Fibroblast of villous mesenchyme (primary cell): ENCODE measurements around the gene LMNB1. TPM values are rescaled to one million over a fixed set of nuclear protein-coding genes. Genes with fewer than 3 reads are reported as not detected.
"Not testable (repeated sequence)": the region's sequence is repeated elsewhere in the genome, so short reads cannot be mapped to it uniquely, and the experiment has no call there.

ENCODE experiments used
- DNase-seq: peaks from one replicate; pipeline ENCODE4 v3.0.0-alpha.2; 2010; ENCODE audit warnings: low read depth
- H3K4me3 ChIP-seq: 2 replicates; pipeline ENCODE4 v1.5.1; 2011; ENCODE audit warnings: low read depth, mild to moderate bottlenecking, low read length
- CTCF ChIP-seq: IDR thresholded peaks from 2 replicates; pipeline ENCODE4 v1.5.1; 2012; ENCODE audit warnings: low read depth, mild to moderate bottlenecking, low read length; ENCODE audit not compliant: insufficient read depth
- total RNA-seq: library from RNA; depleted of rRNA; stranded (reverse); fragments of >200 nt; gene quantifications from 2 replicates; pipeline ENCODE4 v1.2.3, GENCODE V29; 2012

LMNB1 gene
- total RNA-seq: 31.6 and 47.9 TPM in 2 replicates

DNA sequence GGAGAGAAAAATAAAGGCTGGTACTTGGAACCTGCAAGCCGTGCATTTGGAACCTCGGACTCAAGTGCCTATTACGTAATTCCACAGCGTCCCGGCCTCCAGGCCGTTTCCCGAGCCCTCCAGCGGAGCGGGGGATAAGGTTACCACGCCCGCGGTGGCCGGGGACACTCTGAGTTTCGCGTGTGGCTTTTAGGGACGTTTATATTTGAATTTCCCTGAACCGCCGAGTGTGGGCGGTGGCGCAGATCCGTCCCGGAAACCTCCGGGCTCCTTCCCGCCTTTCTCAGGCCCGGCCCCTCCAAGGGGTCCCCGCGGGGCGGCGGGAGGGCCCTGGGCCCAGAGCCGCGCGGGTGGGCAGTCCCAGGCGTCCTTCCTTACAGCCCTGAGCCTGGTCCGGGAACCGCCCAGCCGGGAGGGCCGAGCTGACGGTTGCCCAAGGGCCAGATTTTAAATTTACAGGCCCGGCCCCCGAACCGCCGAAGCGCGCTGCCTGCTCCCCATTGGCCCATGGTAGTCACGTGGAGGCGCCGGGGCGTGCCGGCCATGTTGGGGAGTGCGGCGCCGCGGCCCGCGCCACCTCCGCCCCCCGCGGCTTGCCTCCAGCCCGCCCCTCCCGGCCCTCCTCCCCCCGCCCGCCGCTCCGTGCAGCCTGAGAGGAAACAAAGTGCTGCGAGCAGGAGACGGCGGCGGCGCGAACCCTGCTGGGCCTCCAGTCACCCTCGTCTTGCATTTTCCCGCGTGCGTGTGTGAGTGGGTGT is at the start of gene LMNB1:
TSS of gene LMNB1 (plus strand) at position 638 of the 758 bp plus-strand sequence. CDS start 373 bp downstream, outside the sequence.
- peak; percentile 5 for TF ChIP-seq CTCF
- DNase-seq: peak; percentile 97
- H3K4me3 ChIP-seq: peak within 1 kb of the TSS; percentile 94

- no peak for TF ChIP-seq CTCF
Measured at GRCh38 chr5:126732716-126733115, 44.2 kb upstream of the LMNB1 start.

DNA sequence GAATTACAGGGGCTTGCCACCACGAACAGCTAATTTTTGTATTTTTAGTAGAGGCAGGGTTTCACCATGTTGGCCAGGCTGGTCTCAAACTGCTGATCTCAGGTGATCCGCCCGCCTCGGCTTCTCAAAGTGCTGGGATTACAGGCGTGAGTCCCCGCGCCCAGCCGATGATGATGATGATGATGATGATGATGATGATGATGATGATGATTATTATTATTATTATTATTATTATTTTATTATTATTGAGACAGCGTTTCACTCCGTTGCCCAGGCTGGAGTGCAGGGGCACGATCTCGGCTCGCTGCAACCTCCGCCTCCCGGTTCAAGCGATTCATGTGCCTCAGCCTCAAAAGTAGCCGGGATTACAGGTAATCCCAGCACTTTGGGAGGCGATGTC is 42.4 kb upstream of the LMNB1 start:
- not testable (repeated sequence) for DNase-seq, H3K4me3 ChIP-seq

More at GRCh38 chr5:126732716-126733115, 44.2 kb upstream of the LMNB1 start:
- H3K4me3 ChIP-seq: no peak overlapping the region
- no peak for DNase-seq

DNA sequence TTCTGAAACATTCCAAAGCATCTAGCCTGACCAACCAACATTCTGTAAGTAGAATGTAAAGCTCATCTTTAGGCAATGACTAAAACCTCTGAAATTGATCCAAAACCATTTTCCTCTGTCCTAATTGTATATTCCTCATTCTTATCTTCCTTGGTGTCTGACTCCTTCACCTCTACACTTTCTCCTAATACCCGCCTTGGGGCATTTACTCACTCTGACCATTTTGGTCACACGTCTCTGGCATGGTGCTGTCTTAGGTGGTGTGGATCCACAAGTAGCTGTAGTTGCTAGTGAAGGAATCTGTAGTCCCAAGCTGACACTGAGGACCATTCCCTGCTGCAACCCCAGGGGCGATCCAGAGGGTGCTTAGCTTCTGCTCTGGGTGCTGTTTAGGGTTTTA is 40.8 kb upstream of the LMNB1 start:
- no peak overlapping the region for H3K4me3 ChIP-seq
- no peak for DNase-seq
- TF ChIP-seq CTCF: no peak

- no peak for TF ChIP-seq CTCF
- H3K4me3 ChIP-seq: no peak overlapping the region
- DNase-seq: no peak
Measured at GRCh38 chr5:126741361-126741760, 35.6 kb upstream of the LMNB1 start.

DNA sequence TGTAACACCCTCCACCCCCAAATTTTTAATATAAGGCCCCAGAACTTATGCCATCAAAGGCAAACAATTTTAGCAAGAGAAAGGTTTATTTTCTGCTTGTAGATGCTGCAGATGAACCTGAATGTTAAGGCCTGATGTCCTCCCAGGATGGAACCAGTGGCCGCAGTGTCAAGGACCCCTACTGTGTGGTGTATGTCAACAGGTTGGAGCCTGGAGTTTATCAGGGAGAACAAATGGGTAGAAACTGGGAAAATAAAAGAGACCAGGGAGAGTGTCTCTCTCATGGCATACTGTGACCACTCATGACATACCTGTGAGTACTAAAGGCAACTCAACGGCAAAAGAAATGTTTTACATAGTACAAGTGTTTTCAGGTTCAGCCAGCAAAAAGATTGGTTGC is 34.5 kb upstream of the LMNB1 start:
- no peak for DNase-seq
- no peak overlapping the region for H3K4me3 ChIP-seq
- no peak for TF ChIP-seq CTCF

- DNase-seq: no peak
- no peak overlapping the region for H3K4me3 ChIP-seq
- TF ChIP-seq CTCF: no peak
Measured at GRCh38 chr5:126744836-126745235, 32.1 kb upstream of the LMNB1 start.
